ENCODE measurements around the gene SNX8.

- TF ChIP-seq, protein P1, sequence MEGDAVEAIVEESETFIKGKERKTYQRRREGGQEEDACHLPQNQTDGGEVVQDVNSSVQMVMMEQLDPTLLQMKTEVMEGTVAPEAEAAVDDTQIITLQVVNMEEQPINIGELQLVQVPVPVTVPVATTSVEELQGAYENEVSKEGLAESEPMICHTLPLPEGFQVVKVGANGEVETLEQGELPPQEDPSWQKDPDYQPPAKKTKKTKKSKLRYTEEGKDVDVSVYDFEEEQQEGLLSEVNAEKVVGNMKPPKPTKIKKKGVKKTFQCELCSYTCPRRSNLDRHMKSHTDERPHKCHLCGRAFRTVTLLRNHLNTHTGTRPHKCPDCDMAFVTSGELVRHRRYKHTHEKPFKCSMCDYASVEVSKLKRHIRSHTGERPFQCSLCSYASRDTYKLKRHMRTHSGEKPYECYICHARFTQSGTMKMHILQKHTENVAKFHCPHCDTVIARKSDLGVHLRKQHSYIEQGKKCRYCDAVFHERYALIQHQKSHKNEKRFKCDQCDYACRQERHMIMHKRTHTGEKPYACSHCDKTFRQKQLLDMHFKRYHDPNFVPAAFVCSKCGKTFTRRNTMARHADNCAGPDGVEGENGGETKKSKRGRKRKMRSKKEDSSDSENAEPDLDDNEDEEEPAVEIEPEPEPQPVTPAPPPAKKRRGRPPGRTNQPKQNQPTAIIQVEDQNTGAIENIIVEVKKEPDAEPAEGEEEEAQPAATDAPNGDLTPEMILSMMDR (IDR thresholded peaks at IDR 0.05), result no peak
- no peak for TF ChIP-seq POLR2AphosphoS5 (IDR thresholded peaks at IDR 0.05)
- no peak for TF ChIP-seq POLR2A (IDR thresholded peaks at IDR 0.05)
These were observed 23.4 kb downstream of the SNX8 start for GRCh38 chr7:2290877-2291276.
